Fibroblast of peridontal ligament (primary cell): ENCODE measurements around the gene TRIM41.
A peak's percentile ranks its signal among the peaks of the same experiment; 100 is the strongest.
"Not testable (repeated sequence)": the region's sequence is repeated elsewhere in the genome, so short reads cannot be mapped to it uniquely, and the experiment has no call there.

Source experiments
- DNase-seq: peaks from one replicate; pipeline ENCODE4 v3.0.0-alpha.2; 2010; ENCODE audit errors: extremely low read depth

Gene TRIM41

DNA sequence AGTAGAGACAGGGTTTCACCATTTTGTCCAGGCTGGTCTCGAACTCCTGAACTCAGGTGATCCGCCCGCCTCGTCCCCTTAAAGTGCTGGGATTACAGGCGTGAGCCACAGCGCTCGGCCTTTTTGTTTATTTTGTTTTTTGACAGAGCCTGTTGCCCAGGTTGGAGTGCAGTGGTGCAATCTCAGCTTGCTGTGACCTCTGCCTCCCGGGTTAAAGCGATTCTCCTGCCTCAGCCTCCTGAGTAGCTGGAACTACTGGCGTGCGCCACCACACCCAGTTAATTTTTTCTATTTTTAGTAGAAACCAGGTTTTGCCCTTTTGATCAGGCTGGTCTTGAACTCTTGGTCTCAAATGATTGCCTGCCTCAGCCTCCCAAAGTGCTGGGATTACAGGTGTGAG is 12.9 kb upstream of the TRIM41 start:
- not testable (repeated sequence) for DNase-seq

- not testable (repeated sequence) for DNase-seq
These were observed 12.4 kb upstream of the TRIM41 start for GRCh38 chr5:181210698-181211097.

GRCh38 chr5:181211208-181211607 is 11.9 kb upstream of the TRIM41 start:
- DNase-seq = no peak

DNA sequence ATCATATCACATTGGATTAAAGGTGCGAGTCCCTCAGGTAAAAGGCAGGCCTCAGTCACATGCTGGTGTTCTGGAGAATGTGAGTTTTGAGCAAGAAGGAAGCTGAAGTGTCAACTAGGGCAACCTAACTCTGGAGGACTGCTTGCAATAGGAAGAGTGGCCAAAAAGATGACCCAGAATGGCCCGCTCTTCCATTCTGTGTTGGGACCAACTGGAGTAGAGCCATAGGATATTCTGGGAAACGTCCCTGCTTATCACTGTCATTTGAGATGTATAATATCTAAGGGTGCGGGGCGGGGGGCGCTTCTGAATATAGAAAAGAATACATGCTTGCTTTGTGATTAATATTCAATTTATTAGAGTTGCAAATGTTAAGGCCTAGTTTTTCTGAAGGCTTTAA is 11.0 kb upstream of the TRIM41 start:
- no peak for DNase-seq

DNA sequence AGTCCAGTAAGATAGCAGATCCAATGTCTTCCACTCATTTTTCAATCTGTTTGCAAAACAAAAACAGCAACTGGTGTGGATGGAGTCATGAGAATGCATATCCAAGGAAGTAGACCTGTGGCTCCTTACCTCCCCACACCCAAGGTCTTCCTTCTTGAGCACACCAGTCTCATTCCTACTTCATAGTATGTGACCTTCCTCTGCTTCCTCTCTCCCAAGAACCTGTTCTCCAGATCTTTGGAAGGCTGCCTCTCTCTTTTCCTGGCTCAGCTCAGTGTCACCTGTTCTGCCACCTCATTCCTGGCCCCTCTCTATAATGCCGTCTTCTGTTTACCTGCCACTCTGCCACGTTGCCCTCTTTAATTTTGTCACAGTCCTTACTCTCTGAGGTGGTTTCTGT is 10.1 kb upstream of the TRIM41 start:
- no peak for DNase-seq

DNA sequence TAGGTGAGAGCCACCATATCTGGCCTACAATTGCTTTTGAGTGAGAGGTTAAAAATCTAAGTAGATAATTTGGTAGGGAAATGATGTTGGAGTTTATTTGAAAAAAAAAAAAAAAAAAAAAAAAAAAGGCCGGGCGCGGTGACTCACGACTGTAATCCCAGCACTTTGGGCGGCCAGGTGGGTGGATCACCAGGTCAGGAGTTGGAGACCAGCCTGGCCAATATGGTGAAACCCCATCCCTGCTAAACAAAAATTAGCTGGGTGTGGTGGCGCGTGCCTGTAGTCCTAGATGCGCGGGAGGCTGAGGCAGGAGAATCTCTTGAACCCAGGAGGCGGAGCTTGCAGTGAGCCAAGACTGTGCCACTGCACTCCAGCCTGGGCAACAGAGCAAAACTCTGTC is 8.8 kb upstream of the TRIM41 start:
- DNase-seq = not testable (repeated sequence)

GRCh38 chr5:181215997-181216989 is 6.8 kb upstream of the TRIM41 start:
- DNase-seq = no peak

- DNase-seq = no peak
These were observed 5.8 kb upstream of the TRIM41 start for GRCh38 chr5:181217111-181217802.

DNA sequence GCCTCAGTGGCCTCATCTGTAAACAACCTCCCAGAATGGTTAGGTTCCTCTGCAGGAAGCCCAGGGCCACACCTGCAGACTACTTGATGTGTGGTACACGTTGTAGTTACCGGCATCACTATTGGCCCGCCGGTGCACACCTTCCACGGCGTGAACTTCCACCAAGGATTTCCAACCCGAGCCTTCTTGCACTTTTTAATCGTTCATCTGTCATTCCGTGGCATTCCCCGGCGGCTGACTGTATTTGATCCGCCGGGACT is 5.3 kb upstream of the TRIM41 start:
- DNase-seq = no peak

GRCh38 chr5:181218795-181219124 is 4.3 kb upstream of the TRIM41 start:
- no peak for DNase-seq

- no peak for DNase-seq
These were observed 3.6 kb upstream of the TRIM41 start for GRCh38 chr5:181219262-181220177.

- DNase-seq = no peak
These were observed 2.9 kb upstream of the TRIM41 start for GRCh38 chr5:181220178-181220515.

GRCh38 chr5:181221105-181221791 is 1.8 kb upstream of the TRIM41 start:
- no peak for DNase-seq

- DNase-seq = peak; percentile 93
These were observed 1.1 kb upstream of the TRIM41 start for GRCh38 chr5:181221792-181222629.

- DNase-seq = peak; percentile 59
These were observed 437 bp upstream of the TRIM41 start for GRCh38 chr5:181222630-181223057.

DNA sequence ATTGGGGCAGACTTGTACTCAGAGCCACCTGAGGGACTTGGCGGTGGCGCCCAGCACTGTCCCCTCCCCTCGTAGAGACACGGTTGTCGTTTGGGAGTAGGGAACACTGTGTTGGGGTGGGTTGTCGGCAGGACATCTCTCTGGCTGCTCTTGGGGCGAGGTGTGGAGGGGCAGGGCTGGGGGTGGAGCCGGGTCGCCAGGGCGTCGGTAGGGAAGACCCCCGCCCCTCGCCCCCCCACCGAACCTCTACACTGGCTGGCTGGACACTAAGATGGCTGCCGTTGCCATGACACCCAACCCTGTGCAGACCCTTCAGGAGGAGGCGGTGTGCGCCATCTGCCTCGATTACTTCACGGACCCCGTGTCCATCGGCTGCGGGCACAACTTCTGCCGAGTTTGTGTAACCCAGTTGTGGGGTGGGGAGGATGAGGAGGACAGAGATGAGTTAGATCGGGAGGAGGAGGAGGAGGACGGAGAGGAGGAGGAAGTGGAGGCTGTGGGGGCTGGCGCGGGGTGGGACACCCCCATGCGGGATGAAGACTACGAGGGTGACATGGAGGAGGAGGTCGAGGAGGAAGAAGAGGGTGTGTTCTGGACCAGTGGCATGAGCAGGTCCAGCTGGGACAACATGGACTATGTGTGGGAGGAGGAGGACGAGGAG is 778 bp downstream of the TRIM41 start:
- DNase-seq = no peak

DNA sequence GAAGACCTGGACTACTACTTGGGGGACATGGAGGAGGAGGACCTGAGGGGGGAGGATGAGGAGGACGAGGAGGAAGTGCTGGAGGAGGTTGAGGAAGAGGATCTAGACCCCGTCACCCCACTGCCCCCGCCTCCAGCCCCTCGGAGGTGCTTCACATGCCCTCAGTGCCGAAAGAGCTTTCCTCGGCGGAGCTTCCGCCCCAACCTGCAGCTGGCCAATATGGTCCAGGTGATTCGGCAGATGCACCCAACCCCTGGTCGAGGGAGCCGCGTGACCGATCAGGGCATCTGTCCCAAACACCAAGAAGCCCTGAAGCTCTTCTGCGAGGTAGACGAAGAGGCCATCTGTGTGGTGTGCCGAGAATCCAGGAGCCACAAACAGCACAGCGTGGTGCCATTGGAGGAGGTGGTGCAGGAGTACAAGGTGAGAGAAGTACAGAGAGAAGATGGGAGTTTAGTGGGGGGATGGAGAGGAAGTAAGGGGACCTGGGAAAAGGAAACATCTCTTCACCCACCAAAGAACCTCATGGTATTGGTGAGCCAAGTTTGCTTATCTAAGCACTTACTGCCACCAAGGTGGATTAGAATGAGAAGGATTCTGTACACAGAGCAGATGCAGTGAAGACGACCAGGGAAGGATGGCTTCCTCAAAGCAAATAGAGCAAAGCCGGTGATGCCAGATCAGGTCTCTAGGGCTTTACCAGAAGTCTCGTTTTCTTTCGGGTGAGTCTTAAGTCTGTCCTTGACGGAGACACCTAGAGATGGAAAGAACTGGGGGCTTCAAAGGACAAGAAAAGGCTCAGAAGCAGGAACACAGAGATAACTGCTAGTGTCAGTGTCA is 1.5 kb downstream of the TRIM41 start:
- no peak for DNase-seq

DNA sequence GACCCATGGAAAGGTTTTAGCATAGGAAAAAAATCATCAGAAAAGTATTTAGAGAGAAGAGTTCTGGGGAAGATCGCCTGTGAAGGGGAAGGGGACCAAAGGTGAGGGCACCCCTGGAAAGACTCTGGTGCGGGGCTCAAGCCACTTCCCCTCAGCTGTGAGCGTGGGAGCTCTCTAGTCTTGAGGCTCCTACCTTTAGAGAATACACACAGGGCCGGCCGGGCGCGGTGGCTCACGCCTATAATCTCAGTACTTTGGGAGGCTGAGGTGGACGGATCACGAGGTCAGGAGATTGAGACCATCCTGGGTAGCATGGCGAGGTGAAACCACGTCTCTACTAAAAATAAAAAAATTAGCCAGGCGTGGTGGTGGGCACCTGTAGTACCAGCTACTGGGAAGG is 6.9 kb downstream of the TRIM41 start:
- DNase-seq = no peak

DNA sequence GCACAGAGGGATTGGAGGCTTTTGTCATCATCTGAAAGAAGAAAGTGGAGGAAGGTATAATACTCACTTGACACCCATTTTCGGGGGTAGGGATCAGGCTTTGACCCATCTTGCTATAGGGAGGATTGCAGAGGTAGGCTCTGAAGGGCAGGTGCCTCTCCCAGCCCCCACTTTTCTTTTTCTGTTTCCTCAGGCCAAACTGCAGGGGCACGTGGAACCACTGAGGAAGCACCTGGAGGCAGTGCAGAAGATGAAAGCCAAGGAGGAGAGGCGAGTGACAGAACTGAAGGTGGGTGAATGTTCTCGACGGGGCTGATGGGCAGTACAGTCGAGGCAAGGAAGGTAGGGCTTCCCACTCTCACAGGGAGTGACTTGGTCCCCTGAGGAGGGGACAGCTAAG is 7.5 kb downstream of the TRIM41 start:
- no peak for DNase-seq
